Left hindlimb (tissue), 1 donor: ENCODE data around the gene ARHGAP6.

Experiments used
- DNase-seq: peaks from one replicate; pipeline ENCODE4 v3.0.0-alpha.2; 2018

The ARHGAP6 gene

GRCh38 chrX:11421805-11422524 lies 243.8 kb downstream of the ARHGAP6 start:
- DNase-seq: no peak

GRCh38 chrX:11420851-11421250 lies 244.9 kb downstream of the ARHGAP6 start:
- DNase-seq: no peak

- DNase-seq: no peak
Measured at GRCh38 chrX:11419102-11419501, 246.6 kb downstream of the ARHGAP6 start.

GRCh38 chrX:11416600-11416999 lies 249.1 kb downstream of the ARHGAP6 start:
- DNase-seq: no peak

GRCh38 chrX:11414091-11414490 lies 251.6 kb downstream of the ARHGAP6 start:
- no peak for DNase-seq

- DNase-seq: no peak
Measured at GRCh38 chrX:11412715-11413623, 252.8 kb downstream of the ARHGAP6 start.

GRCh38 chrX:11409957-11410356 lies 255.8 kb downstream of the ARHGAP6 start:
- no peak for DNase-seq

- no peak for DNase-seq
Measured at GRCh38 chrX:11408783-11409182, 256.9 kb downstream of the ARHGAP6 start.

- DNase-seq: no peak
Measured at GRCh38 chrX:11408109-11408405, 257.7 kb downstream of the ARHGAP6 start.

GRCh38 chrX:11407331-11408108 lies 258.2 kb downstream of the ARHGAP6 start:
- no peak for DNase-seq

- no peak for DNase-seq
Measured at GRCh38 chrX:11406109-11406765, 259.5 kb downstream of the ARHGAP6 start.

- no peak for DNase-seq
Measured at GRCh38 chrX:11403631-11404030, 262.1 kb downstream of the ARHGAP6 start.

- DNase-seq: no peak
Measured at GRCh38 chrX:11401966-11402365, 263.8 kb downstream of the ARHGAP6 start.

- DNase-seq: no peak
Measured at GRCh38 chrX:11399489-11400094, 266.1 kb downstream of the ARHGAP6 start.

GRCh38 chrX:11398785-11399184 lies 266.9 kb downstream of the ARHGAP6 start:
- DNase-seq: no peak

- no peak for DNase-seq
Measured at GRCh38 chrX:11398139-11398538, 267.6 kb downstream of the ARHGAP6 start.

- no peak for DNase-seq
Measured at GRCh38 chrX:11397680-11398079, 268.0 kb downstream of the ARHGAP6 start.

- DNase-seq: no peak
Measured at GRCh38 chrX:11395859-11396258, 269.9 kb downstream of the ARHGAP6 start.

GRCh38 chrX:11393949-11394654 lies 271.6 kb downstream of the ARHGAP6 start:
- no peak for DNase-seq

GRCh38 chrX:11386812-11387211 lies 278.9 kb downstream of the ARHGAP6 start:
- DNase-seq: no peak

GRCh38 chrX:11386001-11386523 lies 279.7 kb downstream of the ARHGAP6 start:
- DNase-seq: no peak

- DNase-seq: no peak
Measured at GRCh38 chrX:11382930-11383329, 282.8 kb downstream of the ARHGAP6 start.
